K562 (cell line): ENCODE data around the gene CCDC158. TPM values are rescaled to one million over a fixed set of nuclear protein-coding genes. Genes with fewer than 3 reads are reported as not detected.

Source experiments
- ATAC-seq: fragments of 200-7000 bp; cut with Tn5 transposase; 3 replicates; pipeline ENCODE4 v1.9.1; 2020; ENCODE audit warnings: moderate library complexity
- BruUV-seq: library from RNA; stranded (reverse); fragments of 400-500 nt; replicated peaks from 2 replicates; lab custom pipeline; 2021; lab: Mats Ljungman, UMichigan
- CTCF ChIA-PET: fragments of 300-600 bp; formaldehyde crosslinking; extraction: SDS; loops from one replicate; lab custom pipeline; 2021; ENCODE audit warnings: low intra/inter-chr PET ratio; lab: Yijun Ruan, JAX
- POLR2A ChIA-PET: fragments of 300-600, 350-650 bp; sonication (Branson Sonifier 250); formaldehyde crosslinking; extraction: SDS; loops from one replicate; lab custom pipeline; 2021; ENCODE audit warnings: antibody characterized with exemption, inconsistent platforms; lab: Yijun Ruan, JAX
- DNase-seq, 4 experiments: peaks; one replicate each; pipeline versions ENCODE4 v3.0.0 to v3.0.0-alpha.2; 2011 to 2018; ENCODE audit warnings: low spot score in 3 of 4, mixed read lengths in 3 of 4; ENCODE audit errors: extremely low read depth in 1 of 4
- FAIRE-seq: peaks from 2 replicates; lab custom pipeline; 2011; peaks lifted over from hg19 to GRCh38; lab: Jason Lieb, UNC
- H2AFZ ChIP-seq: 2 replicates; pipeline ENCODE4 v1.6.0; 2011; ENCODE audit warnings: low read depth, low read length, control low read depth, inconsistent platforms
- H3K27ac ChIP-seq: fragments of 200-600 bp; 3 replicates; pipeline ENCODE4 v1.8.0; 2011; ENCODE audit warnings: low read depth, mild to moderate bottlenecking, control low read depth, inconsistent platforms, low read length, moderate library complexity, mixed read lengths; ENCODE audit errors: extremely low read depth
- H3K27me3 ChIP-seq, 2 experiments: fragments of 300-600 bp in 1 of 2; 2 replicates in 1 of 2; 3 replicates in 1 of 2; pipeline versions ENCODE4 v1.6.0 to v1.8.0; 2011; ENCODE audit warnings: inconsistent platforms in 2 of 2, low read length in 2 of 2, mild to moderate bottlenecking in 1 of 2, mixed read lengths in 1 of 2, moderate library complexity in 1 of 2; ENCODE audit not compliant: control insufficient read depth in 2 of 2, insufficient read depth in 2 of 2
- H3K36me3 ChIP-seq: fragments of 300-600 bp; 3 replicates; pipeline ENCODE4 v1.8.0; 2011; ENCODE audit warnings: mild to moderate bottlenecking, low read length, inconsistent platforms; ENCODE audit not compliant: control insufficient read depth, insufficient read depth
- H3K4me1 ChIP-seq, 2 experiments: fragments of 200-600 bp in 1 of 2; replicated peaks in 1 of 2; 2 replicates in 1 of 2; 3 replicates in 1 of 2; pipeline versions ENCODE4 v1.5.1 to v1.8.0; 2011; ENCODE audit warnings: inconsistent platforms in 2 of 2, low read length in 2 of 2, mild to moderate bottlenecking in 1 of 2, mixed read lengths in 1 of 2, moderate library complexity in 1 of 2; ENCODE audit not compliant: control insufficient read depth in 2 of 2, insufficient read depth in 2 of 2
- H3K4me2 ChIP-seq: 2 replicates; pipeline ENCODE4 v1.6.1; 2011; ENCODE audit warnings: low read length, control low read depth, inconsistent platforms, mixed read lengths; ENCODE audit not compliant: insufficient read depth
- H3K4me3 ChIP-seq: fragments of 200-600 bp; sonication (generic), shearing (Covaris generic); 2 replicates; pipeline ENCODE4 v1.5.1; 2016; ENCODE audit warnings: control low read depth, inconsistent platforms
- H3K79me2 ChIP-seq: fragments of 200-600 bp; 3 replicates; pipeline ENCODE4 v1.8.0; 2011; ENCODE audit warnings: low read length, inconsistent platforms; ENCODE audit not compliant: control insufficient read depth, insufficient read depth
- H3K9ac ChIP-seq, 2 experiments: 2 replicates each; pipeline versions ENCODE4 v1.6.0 to v1.6.1; 2011; ENCODE audit warnings: low read depth in 2 of 2, low read length in 2 of 2, control low read depth in 1 of 2, inconsistent platforms in 1 of 2, mild to moderate bottlenecking in 1 of 2, mixed read lengths in 1 of 2; ENCODE audit not compliant: insufficient read depth in 1 of 2
- H3K9me1 ChIP-seq: one replicate; pipeline ENCODE4 v1.6.0; 2011; ENCODE audit warnings: inconsistent platforms, mild to moderate bottlenecking, low read length, moderate library complexity; ENCODE audit not compliant: control insufficient read depth, insufficient read depth
- H3K9me3 ChIP-seq: replicated peaks from 2 replicates; pipeline ENCODE4 v1.5.1; 2011; ENCODE audit warnings: low read depth, low read length, inconsistent platforms; ENCODE audit not compliant: control insufficient read depth, insufficient read depth
- H4K20me1 ChIP-seq: replicated peaks from 2 replicates; pipeline ENCODE4 v1.6.1; 2011; ENCODE audit warnings: low read length, inconsistent platforms, mixed read lengths; ENCODE audit not compliant: control insufficient read depth, insufficient read depth
- GABPA ChIP-seq: fragments of 200-800 bp; sonication (Bioruptor generic); conservative IDR thresholded peaks from 2 replicates; pipeline ENCODE4 v1.6.1; 2016; ENCODE audit warnings: low read depth, missing genetic modification characterization, missing compliant biosample characterization
- NFE2L1 ChIP-seq: fragments of 450-650 bp; IDR thresholded peaks from 2 replicates; pipeline ENCODE4 v1.6.1; 2016; ENCODE audit warnings: missing genetic modification characterization, low read depth, mild to moderate bottlenecking, missing compliant biosample characterization, moderate library complexity, borderline replicate concordance
- NFXL1 ChIP-seq: fragments of 450-650 bp; formaldehyde crosslinking; IDR thresholded peaks from 2 replicates; pipeline ENCODE4 v1.4.0; 2021; ENCODE audit warnings: mild to moderate bottlenecking
- PHF21A ChIP-seq: fragments of 450-650 bp; IDR thresholded peaks from 2 replicates; pipeline ENCODE4 v1.6.1; 2017; ENCODE audit warnings: low read depth, borderline replicate concordance
- RFX1 ChIP-seq: fragments of 450-650 bp; IDR thresholded peaks from 2 replicates; pipeline ENCODE4 v1.6.1; 2016; ENCODE audit warnings: mild to moderate bottlenecking, moderate library complexity
- RNF2 ChIP-seq: sonication (generic); IDR thresholded peaks from 2 replicates; pipeline ENCODE4 v1.6.1; 2016
- TGIF2 ChIP-seq: sonication (generic); formaldehyde crosslinking; IDR thresholded peaks from 2 replicates; pipeline ENCODE4 v1.8.1; 2022; ENCODE audit warnings: mild to moderate bottlenecking, missing genetic modification reagents, moderate library complexity
- ZNF146 ChIP-seq: IDR thresholded peaks from one replicate; pipeline ENCODE4 v1.6.1; 2018; ENCODE audit warnings: missing compliant biosample characterization; ENCODE audit not compliant: unreplicated experiment
- ZNF583 ChIP-seq: fragments of 250-450 bp; sonication (Bioruptor Pico); IDR thresholded peaks from 2 replicates; pipeline ENCODE4 v1.4.0; 2020
- ZNF699 ChIP-seq: fragments of 250-450 bp; sonication (Bioruptor Pico); IDR thresholded peaks from 2 replicates; pipeline ENCODE4 v1.8.0; 2021; ENCODE audit warnings: mild to moderate bottlenecking, moderate library complexity; ENCODE audit not compliant: insufficient replicate concordance
- WGBS: fragments of 100-300 bp; shearing (Covaris generic); methylation state at CpG from one replicate; pipeline ENCODE4 v1.1.6; 2016; ENCODE audit warnings: low coverage, mixed read lengths; ENCODE audit not compliant: insufficient coverage; ENCODE audit errors: missing lambda C conversion rate; 5-methylcytosine and 5-hydroxymethylcytosine counted together
- in situ Hi-C: fragments of 300-500 bp; cut with MboI; formaldehyde crosslinking; loops from 4 replicates; pipeline ENCODE4 v1.15.0; 2018; ENCODE audit warnings: inconsistent platforms, mixed read lengths
- intact Hi-C: fragments of 100-400 bp; cut with micrococcal nuclease; formaldehyde crosslinking; loops from 2 replicates; pipeline ENCODE4 v1.14.2; 2022
- polyA plus RNA-seq, 8 experiments: library from polyadenylated mRNA; depleted of rRNA in 4 of 8; stranded (reverse) in 5 of 8; unstranded in 3 of 8; fragments of >200 nt; fragmentation: Nextera tagmentation in 2 of 8; fragmentation: Illumina TruSeq in 1 of 8; extraction: Ambion mirVana in 2 of 8; extraction: Trizol in 1 of 8; gene quantifications; 2 replicates each; pipeline versions ENCODE4 v1.2.1 to v1.2.3, GENCODE V29; 2011 to 2014; ENCODE audit warnings: inconsistent platforms in 1 of 8, missing spikeins in 1 of 8
- total RNA-seq, 7 experiments: library from RNA; depleted of rRNA in 6 of 7; stranded (reverse); fragments of >200 nt in 6 of 7; fragmentation: Illumina TruSeq in 2 of 7; extraction: Trizol in 2 of 7; gene quantifications; 2 replicates each; pipeline versions ENCODE4 v1.2.1 to v1.2.3, GENCODE V29; 2011 to 2021; ENCODE audit warnings: low replicate concordance in 1 of 7
- TF ChIP-seq, protein P1 (sequence below): fragments of 450-650 bp; formaldehyde crosslinking; conservative IDR thresholded peaks from 2 replicates; pipeline ENCODE4 v1.4.0; 2022; ENCODE audit warnings: mild to moderate bottlenecking, missing genetic modification characterization

CCDC158 gene
- total and polyA plus RNA-seq, 9 of the 15 experiments (the other 6 are each of a cell fraction or from before 2014, with no cell fraction given), result not detected

DNA sequence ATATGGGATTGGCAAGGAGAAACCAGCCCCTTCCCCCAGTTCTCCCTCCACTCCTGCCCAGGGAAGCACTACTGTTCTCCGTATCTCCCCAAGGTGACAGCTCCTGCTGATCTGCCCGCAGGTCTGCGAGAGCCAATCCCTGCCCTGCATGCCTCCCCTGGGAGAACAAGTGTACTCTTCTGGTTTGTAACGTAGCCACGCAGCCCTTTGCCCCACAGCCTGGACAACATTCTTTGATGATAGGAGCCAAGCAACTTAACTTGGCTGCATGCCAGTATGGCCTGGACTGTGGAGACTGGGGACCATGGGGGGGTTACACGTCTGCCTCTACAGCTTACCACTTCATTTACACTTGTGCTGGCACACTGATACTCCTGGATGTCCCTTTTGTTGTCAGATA lies 112.4 kb downstream of the CCDC158 start (continued):
- TF ChIP-seq PHF21A, result no peak

DNA sequence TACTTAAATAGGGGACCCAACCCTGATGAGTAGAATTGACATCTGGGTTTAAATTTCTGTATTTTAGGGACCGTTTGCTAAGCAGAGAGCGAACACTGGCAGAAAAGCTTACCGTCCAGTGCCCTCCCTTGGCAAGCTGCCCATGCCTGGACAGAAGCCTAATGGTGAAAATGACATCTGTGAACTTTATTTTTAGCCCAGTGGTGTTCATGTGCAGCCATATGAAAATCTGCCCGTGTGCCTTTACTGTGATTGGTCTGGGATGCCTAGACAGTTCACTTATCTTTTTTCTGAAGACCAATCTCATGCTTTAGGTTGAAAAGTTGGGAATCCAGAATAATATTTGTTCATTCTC lies 113.3 kb downstream of the CCDC158 start:
- FAIRE-seq (no peak), DNase-seq (no peak), ATAC-seq (no peak)
- intact Hi-C loops, result no loop called here
- WGBS, result 74% methylated on average over 3 of the region's 4 CpGs
- H3K9me3 ChIP-seq, result no peaks in the 10 kb centered on the region
- H3K9me1 ChIP-seq, result no peaks in the 10 kb centered on the region
- H3K4me1 ChIP-seq, result peaks cover 16 to 17% of the 10 kb centered on the region in 2 experiments
- ChIA-PET POLR2A (no interaction called here), CTCF (no interaction called here)
- BruUV-seq, result no TSS peak
- H3K4me3 ChIP-seq, result no peak overlapping the region
- H4K20me1 ChIP-seq, result no peaks in the 10 kb centered on the region
- no peak overlapping the region for H3K4me2 ChIP-seq
- H3K27ac ChIP-seq, result no peak overlapping the region
- TF ChIP-seq ZNF146 (CRISPR knock-in tag) (no peak), ZNF583 (no peak), ZNF699 (CRISPR knock-in tag) (no peak), GABPA (tag) (no peak), NFXL1 (CRISPR knock-in tag) (no peak), TGIF2 (CRISPR knock-in tag) (no peak), RNF2 (no peak), RFX1 (no peak), NFE2L1 (tag) (no peak)
- TF ChIP-seq, protein P1, sequence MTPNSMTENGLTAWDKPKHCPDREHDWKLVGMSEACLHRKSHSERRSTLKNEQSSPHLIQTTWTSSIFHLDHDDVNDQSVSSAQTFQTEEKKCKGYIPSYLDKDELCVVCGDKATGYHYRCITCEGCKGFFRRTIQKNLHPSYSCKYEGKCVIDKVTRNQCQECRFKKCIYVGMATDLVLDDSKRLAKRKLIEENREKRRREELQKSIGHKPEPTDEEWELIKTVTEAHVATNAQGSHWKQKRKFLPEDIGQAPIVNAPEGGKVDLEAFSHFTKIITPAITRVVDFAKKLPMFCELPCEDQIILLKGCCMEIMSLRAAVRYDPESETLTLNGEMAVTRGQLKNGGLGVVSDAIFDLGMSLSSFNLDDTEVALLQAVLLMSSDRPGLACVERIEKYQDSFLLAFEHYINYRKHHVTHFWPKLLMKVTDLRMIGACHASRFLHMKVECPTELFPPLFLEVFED, result no peak
- H3K79me2 ChIP-seq, result no peaks in the 10 kb centered on the region
- no peaks in the 10 kb centered on the region for H3K27me3 ChIP-seq
- no peak overlapping the region for H3K9ac ChIP-seq
- H2AFZ ChIP-seq, result no peak overlapping the region
- in situ Hi-C loops, result no loop called here
- H3K36me3 ChIP-seq, result no peaks in the 10 kb centered on the region
